ENCODE data around the gene GPR132. TPM values are rescaled to one million over a fixed set of nuclear protein-coding genes. Genes with fewer than 3 reads are reported as not detected.

GPR132 gene
- total RNA-seq, 6 donors from 2014 or later: 3.0 to 14.7 (median 7.0) TPM

- TF ChIP-seq CTCF (IDR thresholded peaks at IDR 0.05) (no peak), POLR2A (IDR thresholded peaks at IDR 0.05) (peak in 1 of 4 donors; percentile 4)
- ATAC-seq (ENCODE audit: low FRiP score in 2 of 2): no peak
Measured at GRCh38 chr14:105021656-105022275, 43.5 kb downstream of the GPR132 start.

GRCh38 chr14:105020815-105021655, 44.2 kb downstream of the GPR132 start, which contains the start of gene CDCA4:
TSS of gene CDCA4 (minus strand) at chr14:105021083. CDS start at chr14:105011929, 9,154 bp downstream.
- TF ChIP-seq POLR2AphosphoS5 (IDR thresholded peaks at IDR 0.05) (peak; percentile 8 to 78), CTCF (IDR thresholded peaks at IDR 0.05) (peak in 4 of 6 experiments; percentile 29 to 57 (median 52)), EP300 (IDR thresholded peaks at IDR 0.05) (no peak), POLR2A (IDR thresholded peaks at IDR 0.05) (peak in 3 of 4 donors; percentile 27 to 82 (median 48))
- peak; percentile 97 to 98 for ATAC-seq (ENCODE audit: low FRiP score in 2 of 2)
- H3K27me3 ChIP-seq: no peaks in the 10 kb centered on the region
- H3K4me3 ChIP-seq: peak within 1 kb of the TSS; percentile 36 to 99 (median 90)
- DNase-seq: peak; percentile 98 to 100
- H3K36me3 ChIP-seq: no peaks in the 10 kb centered on the region
- H3K27ac ChIP-seq: peak within 1 kb of the TSS; percentile 78 to 89 (median 85)
- WGBS, 2 donors: 0% methylated on average over 17 to 33 of the region's 115 CpGs
- no peaks in the 10 kb centered on the region for H3K9me3 ChIP-seq
- H3K4me1 ChIP-seq: peaks cover 24 to 39% (median 26%) of the 10 kb centered on the region in 4 donors

More at GRCh38 chr14:105021656-105022275, 43.5 kb downstream of the GPR132 start:
- peak overlapping the region; percentile 33 to 99 (median 90) for H3K4me3 ChIP-seq
- WGBS, 2 donors: 9 to 11% methylated on average over 20 of the region's 20 CpGs
- H3K4me1 ChIP-seq: peaks cover 24 to 39% (median 26%) of the 10 kb centered on the region in 4 donors
- peak in 1 of 2 donors; percentile 39 for DNase-seq
- H3K36me3 ChIP-seq: no peaks in the 10 kb centered on the region
- no peaks in the 10 kb centered on the region for H3K27me3 ChIP-seq
- no peaks in the 10 kb centered on the region for H3K9me3 ChIP-seq
- H3K27ac ChIP-seq: peak overlapping the region; percentile 51 to 84 (median 74)

- DNase-seq (peak; percentile 55 to 91), ATAC-seq (ENCODE audit: low FRiP score in 2 of 2) (peak in 1 of 2 donors; percentile 42)
- Histone ChIP-seq H3K27ac (peak overlapping the region; percentile 78 to 89 (median 85)), H3K27me3 (no peaks in the 10 kb centered on the region), H3K4me3 (peak overlapping the region; percentile 36 to 99 (median 90)), H3K9me3 (no peaks in the 10 kb centered on the region), H3K36me3 (no peaks in the 10 kb centered on the region), H3K4me1 (peaks cover 24 to 39% (median 26%) of the 10 kb centered on the region in 4 donors)
- 17 to 23% methylated on average over 29 to 33 of the region's 75 CpGs for WGBS, 2 donors
- TF ChIP-seq POLR2AphosphoS5 (IDR thresholded peaks at IDR 0.05): no peak
- TF ChIP-seq CTCF (IDR thresholded peaks at IDR 0.05): no peak
- TF ChIP-seq EP300 (IDR thresholded peaks at IDR 0.05): no peak
- no peak for TF ChIP-seq POLR2A (IDR thresholded peaks at IDR 0.05)
Measured at GRCh38 chr14:105019861-105020814, 45.1 kb downstream of the GPR132 start.

GRCh38 chr14:105018414-105018813, 46.8 kb downstream of the GPR132 start:
- no peak for DNase-seq
- Histone ChIP-seq H3K27me3 (no peaks in the 10 kb centered on the region), H3K36me3 (no peaks in the 10 kb centered on the region), H3K27ac (no peak overlapping the region), H3K4me3 (no peak overlapping the region), H3K9me3 (no peaks in the 10 kb centered on the region), H3K4me1 (peaks cover 24 to 39% (median 26%) of the 10 kb centered on the region in 4 donors)
- ATAC-seq (ENCODE audit: low FRiP score in 2 of 2): no peak
- WGBS, 2 donors: 83 to 85% methylated on average over 4 of the region's 4 CpGs
- no peak for TF ChIP-seq CTCF (IDR thresholded peaks at IDR 0.05)
- TF ChIP-seq POLR2AphosphoS5 (IDR thresholded peaks at IDR 0.05): no peak
- TF ChIP-seq EP300 (IDR thresholded peaks at IDR 0.05): no peak
- no peak for TF ChIP-seq POLR2A (IDR thresholded peaks at IDR 0.05)
